NCI-H524 (cell line): ENCODE results near the gene LRRC52.

Experiments
- DNase-seq, 2 experiments: peaks; one replicate each; lab custom pipeline; 2025; lab: John Stamatoyannopoulos, UW

LRRC52 gene

DNA sequence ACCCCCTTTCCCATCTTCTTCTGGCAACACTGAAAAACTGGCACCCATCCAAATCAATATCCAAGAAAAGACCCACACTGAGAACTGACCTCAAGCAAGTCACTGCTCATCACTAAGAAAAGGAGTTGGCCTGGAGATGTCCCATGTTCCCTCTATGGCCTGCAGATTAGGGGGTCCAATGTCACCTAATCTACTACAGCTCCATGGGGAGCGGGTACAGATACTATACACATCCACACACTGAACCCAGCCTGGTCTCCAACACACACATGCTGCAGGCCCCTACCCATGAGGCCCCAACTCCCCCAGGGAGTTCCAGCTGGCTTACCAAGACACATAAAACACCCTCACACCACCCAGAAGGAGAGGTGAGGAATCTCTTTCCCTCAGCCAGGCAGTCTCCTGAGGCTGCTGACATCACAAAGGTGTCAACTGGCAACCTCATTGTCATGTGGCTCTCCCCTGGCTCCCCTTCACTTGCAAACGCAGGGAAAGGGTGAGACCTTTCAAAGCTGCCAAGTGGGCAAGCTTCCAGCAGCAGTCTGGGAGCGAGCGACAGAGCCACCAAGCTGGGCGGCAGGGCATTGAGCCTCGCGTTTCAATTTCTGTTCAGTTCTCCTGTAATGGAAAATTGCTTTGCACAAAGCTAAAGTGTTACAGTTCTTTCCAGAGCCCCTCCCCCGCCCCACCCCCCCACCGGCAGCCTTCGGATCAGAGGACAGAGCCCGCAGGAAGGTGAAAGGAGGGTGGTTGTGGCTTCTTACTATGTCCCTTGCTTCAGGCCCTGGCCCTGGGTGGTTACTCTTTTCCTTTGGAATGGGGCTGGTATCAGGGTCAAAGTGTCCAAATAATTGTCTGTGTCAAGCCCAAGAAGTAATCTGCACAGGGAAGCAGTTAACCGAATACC lies at the start of gene LRRC52:
LRRC52 (plus strand) TSS at position 469 of the 907 bp plus-strand sequence; CDS start at position 766, 297 bp downstream.
- peak; percentile 23 to 69 for DNase-seq

DNA sequence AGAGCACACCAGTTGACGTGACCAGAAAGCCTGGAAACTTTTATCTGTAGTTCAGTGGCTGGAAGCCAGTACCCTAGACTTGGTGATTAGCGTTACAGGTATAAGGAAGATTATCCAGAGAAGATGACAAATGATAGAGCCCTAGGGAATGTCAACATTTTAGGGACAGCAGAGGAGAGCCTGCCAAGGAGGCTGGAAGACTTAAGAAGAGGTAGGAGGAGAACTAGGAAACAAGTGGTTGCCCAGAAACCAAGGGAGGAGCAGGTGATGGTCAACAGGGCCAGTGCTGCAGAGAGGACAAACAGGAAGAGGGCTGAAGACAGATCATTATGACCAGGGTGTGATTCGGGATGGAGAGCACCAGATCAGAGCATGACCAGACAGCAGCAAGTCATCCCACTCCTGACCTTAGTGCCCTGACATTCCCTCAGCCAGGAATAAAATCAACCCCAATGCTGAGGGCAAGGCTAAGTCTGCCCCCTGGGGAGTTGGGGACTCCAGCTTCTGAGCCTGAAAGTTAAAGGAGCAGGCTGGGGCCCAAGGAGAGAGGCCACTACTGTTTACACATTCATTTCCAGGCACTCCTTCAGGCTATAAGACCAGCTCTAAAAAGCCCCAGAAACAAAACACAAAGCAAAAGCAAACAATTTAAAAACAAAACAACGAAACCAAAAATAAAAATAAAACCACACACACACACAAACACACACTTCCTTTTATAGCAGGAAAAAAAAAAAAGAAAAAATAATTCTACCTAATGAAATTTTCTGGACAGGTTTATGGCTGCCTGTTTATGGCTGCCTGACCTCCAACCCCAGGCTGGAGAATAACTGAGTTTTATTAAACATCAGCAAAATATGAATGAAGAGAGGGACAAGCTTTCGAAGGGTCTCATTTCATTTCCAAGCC lies 48.6 kb upstream of the LRRC52 start:
- DNase-seq, result no peak

GRCh38 chr1:165495858-165496205 lies 48.0 kb upstream of the LRRC52 start:
- no peak for DNase-seq

GRCh38 chr1:165496501-165496900 lies 47.3 kb upstream of the LRRC52 start:
- DNase-seq, result peak in 1 of 2 experiments; percentile 19

DNA sequence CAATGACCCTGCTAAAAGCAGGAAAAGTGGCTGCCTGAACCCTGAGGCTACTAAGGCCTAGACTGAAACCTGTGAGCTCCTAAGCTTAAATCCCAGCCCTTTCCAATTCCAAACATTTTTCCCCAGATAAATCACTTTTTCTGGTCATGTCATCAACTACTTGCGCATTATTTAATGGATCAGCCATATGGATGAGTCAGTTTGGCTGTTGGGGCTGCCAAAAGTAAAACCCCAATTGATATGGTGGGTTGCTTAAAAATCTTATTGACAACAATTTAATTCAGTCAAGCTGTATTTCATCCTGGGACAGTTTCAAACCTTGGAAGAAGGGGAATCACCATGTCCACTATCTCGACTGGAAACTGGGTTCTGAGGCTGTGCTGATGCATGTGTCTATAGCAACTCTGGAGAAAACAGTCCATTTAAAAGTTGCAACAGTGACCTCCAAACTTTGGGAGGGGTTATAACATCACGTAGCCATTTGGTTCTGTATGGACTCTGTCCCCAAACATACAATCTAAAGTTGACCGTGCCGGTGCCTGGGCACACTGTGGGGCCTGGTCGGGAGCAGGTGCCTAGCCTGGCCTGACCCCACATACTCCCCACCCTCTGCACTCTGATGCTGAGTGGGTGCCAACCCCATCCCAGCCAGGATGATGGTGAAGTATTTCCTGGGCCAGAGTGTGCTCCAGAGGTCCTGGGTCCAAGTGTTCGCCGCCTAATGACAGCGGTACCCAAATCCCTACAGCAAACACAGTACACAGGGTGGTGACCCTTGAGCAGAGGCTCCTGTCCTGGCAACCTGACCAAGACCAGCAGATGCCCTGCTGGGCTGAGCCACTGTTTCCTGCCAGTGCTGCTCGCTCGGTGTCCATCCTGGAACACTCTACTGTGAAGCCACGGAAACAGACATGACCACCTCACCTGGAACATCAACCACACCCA lies 46.5 kb upstream of the LRRC52 start:
- DNase-seq, result no peak

DNA sequence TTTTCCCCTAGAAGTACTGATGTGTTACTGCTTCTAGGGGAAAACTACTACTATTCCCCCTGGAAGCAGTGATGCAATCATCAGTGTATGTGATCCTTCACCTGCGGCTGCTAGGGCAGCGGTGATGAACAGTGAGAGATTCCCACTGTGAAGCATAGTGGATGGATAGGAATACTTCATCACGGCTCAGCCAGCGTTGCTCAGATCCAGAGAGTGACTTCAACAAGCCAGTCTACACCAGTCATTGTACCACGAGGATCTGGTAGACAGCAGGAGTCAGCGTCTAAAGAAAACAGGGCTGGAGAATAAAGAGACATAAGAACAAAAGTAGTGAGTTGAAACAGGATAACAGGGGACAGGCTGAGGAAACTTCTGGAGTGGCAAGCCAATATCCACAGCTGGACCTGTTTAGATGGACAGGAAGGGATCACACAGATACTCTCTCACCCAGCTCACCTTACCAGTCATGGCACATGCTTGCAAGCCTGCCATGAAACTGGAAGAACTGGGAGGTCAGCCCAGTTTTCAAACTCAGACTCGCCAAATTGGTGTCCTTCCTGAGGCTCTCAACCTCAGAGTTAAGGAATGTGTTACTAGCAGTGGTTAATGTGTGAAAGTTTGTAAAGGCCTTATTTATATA lies 42.4 kb upstream of the LRRC52 start:
- no peak for DNase-seq

- no peak for DNase-seq
Measured at GRCh38 chr1:165501970-165502348, 41.8 kb upstream of the LRRC52 start.

- no peak for DNase-seq
Measured at GRCh38 chr1:165507570-165507969, 36.2 kb upstream of the LRRC52 start.

- DNase-seq, result no peak
Measured at GRCh38 chr1:165508291-165508690, 35.5 kb upstream of the LRRC52 start.

GRCh38 chr1:165512816-165513215 lies 31.0 kb upstream of the LRRC52 start:
- DNase-seq, result peak; percentile 12 to 62

DNA sequence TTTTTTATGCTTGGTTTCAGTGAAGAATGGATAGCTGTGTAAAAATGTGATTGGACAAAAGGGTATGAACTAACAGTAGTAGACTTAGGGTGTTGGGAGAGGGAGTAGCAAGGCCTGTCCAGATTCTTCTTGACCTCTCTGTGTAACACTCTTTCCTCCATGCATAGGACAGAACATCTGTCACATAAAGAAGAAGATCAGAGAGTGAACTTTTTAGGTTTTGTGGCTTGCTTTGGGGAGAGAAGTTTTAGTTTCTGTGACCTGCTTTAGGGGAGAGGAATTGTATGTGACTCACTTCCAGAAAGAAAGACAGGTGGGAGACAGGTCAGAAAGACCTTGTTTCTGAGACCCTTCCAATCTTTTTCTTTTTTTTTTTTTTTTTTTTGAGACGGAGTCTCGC lies 27.3 kb upstream of the LRRC52 start:
- no peak for DNase-seq

- no peak for DNase-seq
Measured at GRCh38 chr1:165520646-165521045, 23.2 kb upstream of the LRRC52 start.

GRCh38 chr1:165524639-165525285 lies 19.0 kb upstream of the LRRC52 start:
- DNase-seq, result no peak

GRCh38 chr1:165525708-165526107 lies 18.1 kb upstream of the LRRC52 start:
- DNase-seq, result no peak

DNA sequence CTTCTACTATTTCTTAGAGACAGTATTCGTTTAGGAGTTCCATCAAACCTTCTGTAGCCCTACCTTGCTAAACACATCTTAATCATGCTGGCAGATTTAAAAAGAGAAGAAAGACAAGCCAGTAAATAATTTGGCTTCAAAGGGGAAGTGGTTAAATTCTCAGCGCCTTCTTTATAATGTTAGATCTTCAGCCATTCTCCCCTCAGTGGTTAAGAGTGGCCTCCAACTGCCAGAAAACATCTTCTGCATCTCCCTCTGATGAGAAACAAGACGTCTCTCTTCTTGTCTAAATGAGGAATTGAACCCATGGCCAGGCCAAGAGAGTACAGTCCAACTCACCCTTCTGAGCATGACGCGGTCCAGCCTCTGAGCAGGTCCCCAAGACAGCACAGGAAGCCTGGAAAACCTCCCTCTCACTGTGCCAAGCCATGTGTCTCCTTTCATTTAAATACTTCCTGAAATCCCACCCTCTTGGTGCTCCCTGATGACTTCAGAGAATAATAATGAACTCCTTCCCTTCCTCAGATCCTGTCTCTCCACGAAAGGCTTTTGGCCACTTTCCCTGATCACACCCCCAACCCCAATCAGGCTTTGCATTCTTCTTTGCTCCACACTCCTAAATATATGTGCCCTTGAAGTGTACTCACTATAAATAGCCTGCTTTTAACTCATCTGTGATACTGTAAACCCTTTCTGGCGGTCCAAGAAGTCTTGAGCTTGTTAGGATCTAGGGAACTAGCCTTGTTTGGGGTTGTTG lies 16.4 kb upstream of the LRRC52 start:
- DNase-seq, result no peak

DNA sequence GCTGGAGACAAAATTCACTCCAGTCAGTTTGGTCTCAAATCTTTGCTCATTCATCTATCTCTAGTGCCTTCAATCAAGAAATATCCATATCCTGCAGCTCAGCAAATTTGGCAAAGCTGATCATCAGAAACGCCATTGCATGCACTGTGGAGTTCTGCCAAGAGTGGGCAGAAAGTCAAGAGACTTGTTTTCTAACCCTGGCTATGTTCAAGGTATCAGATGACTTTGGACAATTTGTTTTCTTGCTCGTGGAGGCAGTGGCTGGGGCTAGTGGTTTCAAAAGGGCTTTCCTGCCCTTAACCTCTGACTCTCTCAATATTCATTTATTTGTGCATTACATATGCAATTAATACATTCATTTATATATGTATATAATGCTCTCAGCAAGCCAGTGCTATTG lies 12.8 kb upstream of the LRRC52 start:
- DNase-seq, result no peak

DNA sequence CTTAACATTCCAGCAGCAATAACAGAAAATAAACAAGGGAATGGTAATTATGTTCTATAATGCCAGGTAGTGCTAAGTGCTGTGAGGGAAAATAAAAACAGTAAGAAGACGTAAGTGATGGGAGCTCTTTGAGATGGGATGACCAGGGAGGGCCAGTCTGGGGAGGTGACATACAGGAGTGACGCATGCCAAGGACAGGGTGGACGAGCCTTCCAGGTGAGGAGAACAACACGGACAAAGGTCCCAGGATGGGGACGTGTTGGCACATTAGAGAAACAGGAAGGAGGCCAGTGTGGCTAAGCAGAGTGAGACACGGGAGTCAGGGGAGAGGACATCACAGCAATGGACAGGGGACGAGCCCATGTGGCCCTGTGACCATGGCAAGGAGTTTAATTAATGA lies 11.7 kb upstream of the LRRC52 start:
- DNase-seq, result no peak

GRCh38 chr1:165533254-165533653 lies 10.5 kb upstream of the LRRC52 start:
- DNase-seq, result no peak

GRCh38 chr1:165536016-165536415 lies 7.8 kb upstream of the LRRC52 start:
- DNase-seq, result no peak
